Measurements from ENCODE around the gene ATG16L1. TPM values are rescaled to one million over a fixed set of nuclear protein-coding genes. Genes with fewer than 3 reads are reported as not detected.

Gene ATG16L1
- total RNA-seq, 4 donors from 2014 or later = 46.4 to 125 (median 58.4) TPM

DNA sequence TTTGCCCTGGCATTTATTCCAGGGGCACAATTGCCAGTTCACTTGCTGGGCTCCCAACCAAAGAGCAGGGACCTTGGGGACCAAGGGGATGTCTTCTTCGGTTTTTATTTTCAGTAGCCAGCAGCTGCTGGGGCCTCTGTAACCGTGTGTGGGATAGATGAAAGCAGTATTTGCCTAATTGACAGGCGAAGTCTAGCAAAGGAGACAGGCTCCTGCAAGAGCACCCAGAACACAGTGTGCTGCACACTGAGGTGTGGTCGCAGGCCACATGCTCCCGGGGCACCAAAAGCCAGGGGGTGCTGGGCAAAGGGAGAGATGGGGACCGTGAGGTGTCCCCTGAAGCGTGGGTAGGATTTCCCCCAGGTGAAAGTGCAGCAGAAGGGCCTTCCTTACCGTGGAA, 61.4 kb downstream of the ATG16L1 start:
- Histone ChIP-seq H3K27ac (no peak overlapping the region), H3K4me1 (no peaks in the 10 kb centered on the region), H3K9me3 (no peaks in the 10 kb centered on the region), H3K27me3 (no peaks in the 10 kb centered on the region), H3K4me3 (no peak overlapping the region), H3K36me3 (no peaks in the 10 kb centered on the region)
- DNase-seq = no peak
- TF ChIP-seq POLR2A (IDR thresholded peaks at IDR 0.05) = no peak

DNA sequence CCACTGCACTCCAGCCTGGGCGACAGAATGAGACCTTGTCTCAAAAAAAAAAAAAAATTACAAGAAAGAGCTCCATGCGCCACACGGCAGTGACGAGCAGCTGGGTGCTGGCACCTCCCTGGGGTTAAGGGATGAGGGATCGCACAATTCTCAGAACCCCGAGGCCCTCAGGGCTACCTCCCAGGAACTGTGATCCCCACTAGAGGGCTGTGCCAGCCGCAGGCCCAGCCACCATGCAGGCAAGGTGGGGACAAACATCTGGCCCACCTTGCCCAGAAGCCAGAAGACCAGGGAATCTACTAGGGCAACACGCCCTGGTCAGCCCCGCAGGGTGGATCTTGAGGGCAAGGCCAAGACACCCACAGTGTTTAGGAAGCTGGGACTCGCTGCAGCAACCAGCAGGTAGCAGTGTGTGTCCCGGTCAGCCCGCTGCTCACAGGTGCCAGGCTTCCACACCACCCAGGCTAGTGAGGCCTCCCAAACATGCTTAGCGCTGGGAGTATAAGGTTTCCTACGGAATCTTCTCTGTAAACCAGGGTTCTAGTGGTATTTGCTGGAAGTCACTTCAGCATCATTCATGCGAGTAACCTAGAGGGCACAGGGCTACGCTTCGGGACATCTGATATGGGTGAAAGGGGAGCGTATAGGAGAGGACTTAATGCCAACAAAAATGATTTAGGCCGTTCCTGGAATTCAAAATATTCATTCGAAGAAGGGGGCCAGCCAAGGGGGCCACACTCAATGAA, 62.9 kb downstream of the ATG16L1 start:
- DNase-seq = no peak
- H3K27me3 ChIP-seq = no peaks in the 10 kb centered on the region
- no peak for TF ChIP-seq POLR2A (IDR thresholded peaks at IDR 0.05)
- TF ChIP-seq, protein P1, sequence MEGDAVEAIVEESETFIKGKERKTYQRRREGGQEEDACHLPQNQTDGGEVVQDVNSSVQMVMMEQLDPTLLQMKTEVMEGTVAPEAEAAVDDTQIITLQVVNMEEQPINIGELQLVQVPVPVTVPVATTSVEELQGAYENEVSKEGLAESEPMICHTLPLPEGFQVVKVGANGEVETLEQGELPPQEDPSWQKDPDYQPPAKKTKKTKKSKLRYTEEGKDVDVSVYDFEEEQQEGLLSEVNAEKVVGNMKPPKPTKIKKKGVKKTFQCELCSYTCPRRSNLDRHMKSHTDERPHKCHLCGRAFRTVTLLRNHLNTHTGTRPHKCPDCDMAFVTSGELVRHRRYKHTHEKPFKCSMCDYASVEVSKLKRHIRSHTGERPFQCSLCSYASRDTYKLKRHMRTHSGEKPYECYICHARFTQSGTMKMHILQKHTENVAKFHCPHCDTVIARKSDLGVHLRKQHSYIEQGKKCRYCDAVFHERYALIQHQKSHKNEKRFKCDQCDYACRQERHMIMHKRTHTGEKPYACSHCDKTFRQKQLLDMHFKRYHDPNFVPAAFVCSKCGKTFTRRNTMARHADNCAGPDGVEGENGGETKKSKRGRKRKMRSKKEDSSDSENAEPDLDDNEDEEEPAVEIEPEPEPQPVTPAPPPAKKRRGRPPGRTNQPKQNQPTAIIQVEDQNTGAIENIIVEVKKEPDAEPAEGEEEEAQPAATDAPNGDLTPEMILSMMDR (IDR thresholded peaks at IDR 0.05) = no peak

DNA sequence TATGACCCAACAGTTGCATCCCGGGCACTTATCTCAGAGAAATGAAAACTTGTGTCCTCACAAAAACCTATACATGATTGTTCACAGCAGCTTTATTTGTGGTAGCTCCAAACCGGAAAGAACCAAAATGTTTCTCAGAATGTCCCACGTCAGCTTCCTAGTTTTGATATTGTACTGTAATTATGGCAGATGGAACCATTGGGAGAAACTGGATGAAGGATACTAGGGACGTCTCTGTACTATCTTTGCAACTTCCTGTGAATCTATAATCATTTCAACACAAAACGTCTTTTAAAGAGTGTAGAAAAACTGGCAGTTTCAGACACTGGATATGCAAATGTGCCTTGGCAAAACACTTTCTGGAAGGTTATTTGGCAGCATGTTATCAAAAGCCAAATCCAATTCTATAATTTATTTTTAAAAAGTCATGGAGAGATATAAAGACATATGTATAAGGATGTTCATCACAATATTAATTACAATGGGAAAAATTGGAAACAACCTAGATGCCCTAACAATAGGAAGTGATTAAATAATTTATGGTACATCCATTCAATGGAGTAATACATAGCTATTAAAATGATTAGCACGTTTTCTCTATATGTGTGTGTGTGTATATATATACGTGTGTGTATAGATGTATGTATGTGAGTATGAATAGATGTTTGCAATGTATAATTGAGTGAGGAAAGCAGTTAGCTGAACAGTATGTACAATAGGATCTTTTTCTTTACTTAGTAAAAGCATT, 65.9 kb downstream of the ATG16L1 start:
- DNase-seq = no peak
- no peaks in the 10 kb centered on the region for H3K9me3 ChIP-seq
- H3K4me1 ChIP-seq = no peaks in the 10 kb centered on the region
- TF ChIP-seq POLR2A (IDR thresholded peaks at IDR 0.05) = no peak
- TF ChIP-seq, protein P1 (IDR thresholded peaks at IDR 0.05) = no peak
- no peak overlapping the region for H3K27ac ChIP-seq
- H3K36me3 ChIP-seq = no peaks in the 10 kb centered on the region
- no peaks in the 10 kb centered on the region for H3K27me3 ChIP-seq
- no peak overlapping the region for H3K4me3 ChIP-seq

More for the DNA sequence above, 62.9 kb downstream of the ATG16L1 start:
- no peaks in the 10 kb centered on the region for H3K9me3 ChIP-seq
- no peak overlapping the region for H3K27ac ChIP-seq
- no peaks in the 10 kb centered on the region for H3K36me3 ChIP-seq
- no peak overlapping the region for H3K4me3 ChIP-seq
- no peaks in the 10 kb centered on the region for H3K4me1 ChIP-seq

DNA sequence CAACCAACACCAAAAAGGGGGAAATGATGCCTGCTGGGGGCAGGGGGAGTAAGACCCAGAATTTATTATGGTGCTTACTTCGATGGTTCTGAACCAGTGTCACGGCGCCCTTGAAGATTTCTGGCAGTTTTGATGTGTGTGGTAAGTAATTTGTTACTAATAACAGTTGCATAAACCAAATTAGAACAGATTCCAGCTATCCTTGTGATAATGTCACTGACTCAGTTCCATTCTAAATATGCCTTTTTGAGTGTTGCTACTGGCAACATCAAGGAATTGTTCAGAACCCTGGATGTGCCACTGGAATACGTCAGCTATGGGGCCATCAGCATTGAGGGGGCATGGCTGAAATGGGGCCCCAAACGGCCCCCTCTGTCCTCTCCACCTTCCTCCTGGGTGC, 67.8 kb downstream of the ATG16L1 start:
- H3K9me3 ChIP-seq = no peaks in the 10 kb centered on the region
- no peak overlapping the region for H3K27ac ChIP-seq
- H3K27me3 ChIP-seq = no peaks in the 10 kb centered on the region
- H3K4me3 ChIP-seq = no peak overlapping the region
- H3K36me3 ChIP-seq = no peaks in the 10 kb centered on the region
- TF ChIP-seq, protein P1 (IDR thresholded peaks at IDR 0.05) = no peak
- no peak for TF ChIP-seq POLR2A (IDR thresholded peaks at IDR 0.05)
- H3K4me1 ChIP-seq = no peaks in the 10 kb centered on the region
- no peak for DNase-seq

DNA sequence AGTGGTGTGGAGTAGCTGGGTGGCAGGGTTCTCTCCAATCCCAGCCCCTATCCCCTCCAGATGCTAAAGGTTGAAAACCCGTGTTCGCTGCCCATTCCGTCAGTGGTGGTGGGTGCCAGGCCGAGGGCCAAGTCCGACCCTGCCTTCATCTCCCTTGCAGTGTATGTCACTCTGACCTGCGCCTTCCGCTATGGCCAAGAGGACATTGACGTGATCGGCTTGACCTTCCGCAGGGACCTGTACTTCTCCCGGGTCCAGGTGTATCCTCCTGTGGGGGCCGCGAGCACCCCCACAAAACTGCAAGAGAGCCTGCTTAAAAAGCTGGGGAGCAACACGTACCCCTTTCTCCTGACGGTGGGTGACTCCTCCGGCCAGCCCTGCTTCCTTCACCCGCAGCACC, 69.0 kb downstream of the ATG16L1 start:
- Histone ChIP-seq H3K9me3 (no peaks in the 10 kb centered on the region), H3K4me3 (no peak overlapping the region), H3K27ac (no peak overlapping the region), H3K4me1 (no peaks in the 10 kb centered on the region), H3K36me3 (no peaks in the 10 kb centered on the region), H3K27me3 (no peaks in the 10 kb centered on the region)
- DNase-seq = no peak
- TF ChIP-seq, protein P1 (IDR thresholded peaks at IDR 0.05) = no peak
- no peak for TF ChIP-seq POLR2A (IDR thresholded peaks at IDR 0.05)

DNA sequence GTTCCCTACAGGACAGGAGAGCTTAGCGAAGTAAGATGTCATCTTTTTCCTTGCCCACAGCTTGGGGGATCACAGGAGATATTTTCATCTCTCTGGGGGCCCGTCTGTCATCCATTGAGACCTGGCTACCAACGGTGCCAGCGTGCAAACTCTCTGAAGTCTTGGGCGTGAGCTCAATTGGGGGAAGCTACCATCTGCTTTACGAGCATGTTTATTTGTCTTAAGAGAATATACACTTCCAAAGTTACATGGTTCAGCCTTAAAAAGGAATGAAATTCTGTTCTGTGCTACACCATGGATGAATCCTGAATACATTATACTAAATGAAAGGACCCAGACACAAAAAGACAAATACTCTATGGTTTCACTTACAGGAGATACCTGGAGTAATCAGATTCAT, 69.7 kb downstream of the ATG16L1 start:
- Histone ChIP-seq H3K27ac (no peak overlapping the region), H3K36me3 (no peaks in the 10 kb centered on the region), H3K4me3 (no peak overlapping the region), H3K9me3 (no peaks in the 10 kb centered on the region), H3K27me3 (no peaks in the 10 kb centered on the region), H3K4me1 (no peaks in the 10 kb centered on the region)
- TF ChIP-seq, protein P1 (IDR thresholded peaks at IDR 0.05) = no peak
- no peak for TF ChIP-seq POLR2A (IDR thresholded peaks at IDR 0.05)
- DNase-seq = no peak
